Cardiac muscle cell (in vitro differentiated cells and primary cell): Measurements from ENCODE around the gene DHH. TPM values are rescaled to one million over a fixed set of nuclear protein-coding genes. Genes with fewer than 3 reads are reported as not detected.
A peak's percentile ranks its signal among the peaks of the same experiment; 100 is the strongest.

Experiments used
- DNase-seq, 2 donors: peaks; one replicate each; pipeline versions ENCODE4 v3.0.0 to v3.0.0-alpha.2; 2010 to 2017; ENCODE audit warnings: low read depth in 1 of 2, low spot score in 1 of 2
- H3K27ac ChIP-seq: fragments of 200-600 bp; sonication (generic); 2 replicates; pipeline ENCODE4 v1.5.1; 2016
- H3K27me3 ChIP-seq: fragments of 200-600 bp; sonication (generic); 2 replicates; pipeline ENCODE4 v1.6.0; 2016; ENCODE audit warnings: control low read depth
- H3K36me3 ChIP-seq: fragments of 200-600 bp; sonication (generic); 2 replicates; pipeline ENCODE4 v1.5.1; 2016; ENCODE audit warnings: control low read depth
- H3K4me1 ChIP-seq: fragments of 200-600 bp; sonication (generic); 2 replicates; pipeline ENCODE4 v1.8.1; 2017; ENCODE audit warnings: low read depth, mild to moderate bottlenecking, mixed run types
- H3K4me3 ChIP-seq: fragments of 200-600 bp; sonication (generic); 2 replicates; pipeline ENCODE4 v1.5.1; 2016; ENCODE audit warnings: mild to moderate bottlenecking
- H3K9me3 ChIP-seq: fragments of 200-600 bp; sonication (generic); 2 replicates; pipeline ENCODE4 v1.5.1; 2017; ENCODE audit warnings: low read depth, mild to moderate bottlenecking, control low read depth
- polyA plus RNA-seq: library from polyadenylated mRNA; unstranded; fragments of >200 nt; fragmentation: Nextera tagmentation; extraction: Ambion mirVana; gene quantifications from 2 replicates; pipeline ENCODE4 v1.2.1, GENCODE V29; 2016
- total RNA-seq: library from RNA; depleted of rRNA; stranded (reverse); fragments of >200 nt; gene quantifications from 2 replicates; pipeline ENCODE4 v1.2.3, GENCODE V29; 2016
- TF ChIP-seq, protein P1 (sequence below): IDR thresholded peaks from 2 replicates; pipeline ENCODE4 v1.5.1; 2012; ENCODE audit warnings: low read depth, mild to moderate bottlenecking, low read length

Gene DHH
- total and polyA plus RNA-seq, 2 experiments from 2014 or later: 0.36 TPM; not detected in 1

DNA sequence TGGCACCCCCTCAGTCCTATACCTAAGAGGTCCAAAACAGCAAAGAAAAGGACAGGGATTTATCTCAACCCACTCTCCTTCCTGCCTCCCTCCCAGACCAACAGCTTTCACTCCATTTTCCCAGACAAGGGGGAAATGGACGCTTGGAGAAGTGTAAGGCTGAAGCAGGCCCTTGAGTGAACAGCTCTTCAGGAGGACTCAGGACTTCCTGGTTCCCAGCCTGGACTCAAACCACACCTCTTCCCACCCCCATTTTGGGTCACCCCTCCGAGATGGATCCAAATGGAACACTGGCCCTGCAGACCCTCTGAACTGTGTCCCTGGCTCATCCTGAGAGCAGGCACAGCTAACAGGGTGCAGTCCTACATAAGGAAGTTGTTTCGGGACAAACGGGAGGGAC lies 36.7 kb downstream of the DHH start:
- TF ChIP-seq, protein P1, sequence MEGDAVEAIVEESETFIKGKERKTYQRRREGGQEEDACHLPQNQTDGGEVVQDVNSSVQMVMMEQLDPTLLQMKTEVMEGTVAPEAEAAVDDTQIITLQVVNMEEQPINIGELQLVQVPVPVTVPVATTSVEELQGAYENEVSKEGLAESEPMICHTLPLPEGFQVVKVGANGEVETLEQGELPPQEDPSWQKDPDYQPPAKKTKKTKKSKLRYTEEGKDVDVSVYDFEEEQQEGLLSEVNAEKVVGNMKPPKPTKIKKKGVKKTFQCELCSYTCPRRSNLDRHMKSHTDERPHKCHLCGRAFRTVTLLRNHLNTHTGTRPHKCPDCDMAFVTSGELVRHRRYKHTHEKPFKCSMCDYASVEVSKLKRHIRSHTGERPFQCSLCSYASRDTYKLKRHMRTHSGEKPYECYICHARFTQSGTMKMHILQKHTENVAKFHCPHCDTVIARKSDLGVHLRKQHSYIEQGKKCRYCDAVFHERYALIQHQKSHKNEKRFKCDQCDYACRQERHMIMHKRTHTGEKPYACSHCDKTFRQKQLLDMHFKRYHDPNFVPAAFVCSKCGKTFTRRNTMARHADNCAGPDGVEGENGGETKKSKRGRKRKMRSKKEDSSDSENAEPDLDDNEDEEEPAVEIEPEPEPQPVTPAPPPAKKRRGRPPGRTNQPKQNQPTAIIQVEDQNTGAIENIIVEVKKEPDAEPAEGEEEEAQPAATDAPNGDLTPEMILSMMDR: no peak
- DNase-seq: no peak
- Histone ChIP-seq H3K36me3 (peaks cover 24% of the 10 kb centered on the region), H3K27ac (no peak overlapping the region), H3K9me3 (no peaks in the 10 kb centered on the region), H3K4me3 (peak overlapping the region; percentile 77), H3K27me3 (no peaks in the 10 kb centered on the region), H3K4me1 (peaks cover 26% of the 10 kb centered on the region)

DNA sequence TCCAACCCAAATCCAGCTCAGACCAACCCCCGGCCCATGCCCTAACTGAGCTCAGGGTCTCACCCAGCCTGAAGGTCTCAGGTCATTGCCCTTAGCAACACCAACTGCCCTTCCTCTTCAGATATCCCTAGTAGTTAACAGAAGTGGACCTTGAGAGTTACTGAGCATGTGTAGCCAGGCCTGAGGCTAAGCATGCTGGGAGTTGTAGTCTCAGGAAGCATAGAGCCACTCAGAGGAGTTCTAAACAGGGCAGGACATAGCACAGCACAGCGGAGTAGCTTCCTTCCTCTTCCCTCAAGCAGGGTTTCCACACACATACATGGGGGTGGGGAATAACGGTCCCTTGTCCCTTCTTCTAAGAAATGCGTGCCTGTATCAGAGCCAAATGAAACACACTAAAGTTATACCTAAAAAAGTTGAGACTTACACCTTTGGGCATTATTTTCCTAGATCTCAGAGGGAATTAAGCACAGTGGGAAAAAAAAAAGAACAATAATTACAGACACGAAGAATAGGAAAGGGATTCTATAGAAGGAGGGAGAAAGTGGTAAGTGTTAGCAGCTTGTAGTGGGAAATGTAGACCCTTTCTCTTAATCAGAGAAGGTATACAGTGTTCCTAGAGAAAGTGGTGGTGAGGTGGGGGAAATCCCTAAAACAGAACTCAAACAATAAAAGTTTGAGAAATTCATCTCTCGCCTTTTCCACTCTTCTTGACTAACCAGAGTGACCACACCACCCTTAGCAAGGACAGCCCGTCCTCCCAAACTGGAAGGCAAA lies 38.4 kb downstream of the DHH start:
- Histone ChIP-seq H3K9me3 (no peaks in the 10 kb centered on the region), H3K27ac (no peak overlapping the region), H3K27me3 (no peaks in the 10 kb centered on the region), H3K4me3 (no peak overlapping the region), H3K36me3 (peaks cover 28% of the 10 kb centered on the region), H3K4me1 (peaks cover 26% of the 10 kb centered on the region)
- peak; percentile 56 to 87 for DNase-seq
- TF ChIP-seq, protein P1: no peak

DNA sequence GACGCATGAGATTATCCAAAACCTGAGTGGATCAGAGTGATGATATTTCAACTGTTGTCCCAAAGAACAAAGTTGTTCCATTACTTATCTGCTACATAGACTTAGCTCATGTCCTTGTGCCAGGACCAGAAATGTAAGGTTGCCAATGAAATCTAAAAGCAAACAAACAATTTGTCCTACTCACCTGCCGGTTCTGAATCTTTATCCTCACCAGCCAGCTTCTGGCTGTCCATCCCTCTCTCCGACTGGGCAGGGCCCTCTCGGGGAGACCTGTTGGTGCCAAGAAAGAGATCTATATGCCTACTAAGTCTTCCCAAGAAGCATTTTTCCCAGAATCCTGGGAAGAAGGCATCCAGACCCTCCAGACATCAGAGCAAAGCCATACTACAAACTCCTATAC lies 39.5 kb downstream of the DHH start:
- H3K4me3 ChIP-seq: no peak overlapping the region
- H3K27me3 ChIP-seq: no peaks in the 10 kb centered on the region
- H3K27ac ChIP-seq: no peak overlapping the region
- H3K4me1 ChIP-seq: peaks cover 26% of the 10 kb centered on the region
- H3K36me3 ChIP-seq: peaks cover 37% of the 10 kb centered on the region
- no peak for DNase-seq
- TF ChIP-seq, protein P1: no peak
- no peaks in the 10 kb centered on the region for H3K9me3 ChIP-seq

DNA sequence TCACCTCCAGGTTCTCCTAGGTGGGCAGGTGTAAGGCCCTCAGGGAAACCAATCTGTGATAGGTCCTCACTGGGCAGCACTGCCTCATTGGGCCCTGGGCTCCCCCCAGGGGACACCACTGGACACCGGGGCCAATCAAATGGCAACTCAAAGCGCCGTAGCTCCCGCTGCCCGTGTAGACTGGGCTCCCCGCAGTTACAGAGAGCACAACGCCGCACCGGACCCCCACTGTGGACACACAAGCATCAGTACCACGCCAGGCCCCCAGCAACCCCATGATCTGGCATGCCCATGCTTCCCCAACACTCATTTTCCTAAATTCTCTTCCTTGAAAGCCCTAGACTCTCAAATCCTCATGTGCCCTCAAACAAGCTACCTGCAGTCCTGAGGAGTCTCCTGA lies 40.1 kb downstream of the DHH start:
- Histone ChIP-seq H3K36me3 (peaks cover 42% of the 10 kb centered on the region), H3K9me3 (no peaks in the 10 kb centered on the region), H3K27ac (no peak overlapping the region), H3K27me3 (no peaks in the 10 kb centered on the region), H3K4me1 (peaks cover 26% of the 10 kb centered on the region), H3K4me3 (no peak overlapping the region)
- DNase-seq: no peak
- TF ChIP-seq, protein P1: no peak

DNA sequence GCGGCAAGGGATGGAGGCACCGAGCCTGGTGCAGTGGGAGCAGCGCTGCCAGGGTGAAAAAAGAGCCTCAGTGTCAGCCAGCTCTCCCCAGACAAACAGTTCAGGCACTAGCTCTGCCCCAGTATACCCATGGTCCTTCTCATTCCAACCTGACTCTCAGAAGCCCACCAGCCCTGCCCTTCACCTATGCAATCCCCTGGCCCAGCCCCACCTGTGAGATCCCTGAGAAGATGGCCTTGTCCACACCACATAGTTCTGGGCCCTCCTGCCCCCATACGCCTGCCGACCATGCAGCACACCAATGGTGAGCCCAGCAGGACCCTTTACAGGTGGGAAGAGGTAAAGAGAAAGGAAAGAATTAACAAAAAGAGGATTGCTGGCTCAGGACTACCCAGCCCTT lies 40.5 kb downstream of the DHH start:
- no peaks in the 10 kb centered on the region for H3K9me3 ChIP-seq
- H3K27ac ChIP-seq: no peak overlapping the region
- DNase-seq: no peak
- H3K36me3 ChIP-seq: peaks cover 47% of the 10 kb centered on the region
- peaks cover 26% of the 10 kb centered on the region for H3K4me1 ChIP-seq
- H3K27me3 ChIP-seq: no peaks in the 10 kb centered on the region
- H3K4me3 ChIP-seq: no peak overlapping the region
- TF ChIP-seq, protein P1: no peak
